HepG2 (cell line): ENCODE measurements around the gene IL22RA1. TPM values are rescaled to one million over a fixed set of nuclear protein-coding genes. Genes with fewer than 3 reads are reported as not detected.

Experiments used
- DNMT3B ChIP-seq: conservative IDR thresholded peaks from 2 replicates; pipeline ENCODE4 v1.6.1; 2016; ENCODE audit warnings: missing biosample characterization, control low read depth
- MED13 ChIP-seq: sonication (generic); formaldehyde crosslinking; IDR thresholded peaks from 2 replicates; pipeline ENCODE4 v1.5.0; 2020; ENCODE audit warnings: missing genetic modification reagents
- PLRG1 ChIP-seq: fragments of 450-650 bp; conservative IDR thresholded peaks from 2 replicates; pipeline ENCODE4 v1.6.1; 2016
- POLR2A ChIP-seq, 2 experiments: IDR thresholded peaks; 2 replicates each; pipeline ENCODE4 v1.6.1; 2011; ENCODE audit warnings: low read depth in 2 of 2, low read length in 2 of 2, mild to moderate bottlenecking in 1 of 2, moderate library complexity in 1 of 2; ENCODE audit not compliant: insufficient read depth in 1 of 2
- SOX5 ChIP-seq: IDR thresholded peaks from 2 replicates; pipeline ENCODE4 v1.6.1; 2016; ENCODE audit warnings: borderline replicate concordance
- ZFP36 ChIP-seq: fragments of 150-350 bp; IDR thresholded peaks from 2 replicates; pipeline ENCODE4 v1.6.1; 2018; ENCODE audit warnings: borderline replicate concordance, low read length, low read depth; ENCODE audit not compliant: partially characterized antibody
- ZFY ChIP-seq: sonication (generic); formaldehyde crosslinking; IDR thresholded peaks from 2 replicates; pipeline ENCODE4 v1.4.0; 2020; ENCODE audit warnings: missing genetic modification reagents
- ZMAT3 ChIP-seq: sonication (generic); formaldehyde crosslinking; conservative IDR thresholded peaks from 2 replicates; pipeline ENCODE4 v1.7.0; 2021; ENCODE audit warnings: missing genetic modification reagents
- ZNF775 ChIP-seq: sonication (generic); formaldehyde crosslinking; IDR thresholded peaks from 2 replicates; pipeline ENCODE4 v1.4.0; 2020; ENCODE audit warnings: missing genetic modification reagents, mild to moderate bottlenecking, moderate library complexity, borderline replicate concordance
- polyA plus RNA-seq, 8 experiments: library from polyadenylated mRNA; depleted of rRNA in 3 of 8; stranded (reverse) in 7 of 8; unstranded in 1 of 8; fragments of >200 nt; fragmentation: Illumina TruSeq in 4 of 8; extraction: Trizol in 4 of 8; gene quantifications; 2 replicates each; pipeline versions ENCODE4 v1.2.1 to v1.2.3, GENCODE V29; 2011 to 2016; ENCODE audit warnings: low read depth in 4 of 8, missing spikeins in 1 of 8, mixed read lengths in 1 of 8; ENCODE audit not compliant: insufficient read depth in 1 of 8
- total RNA-seq, 5 experiments: library from RNA; depleted of rRNA; stranded (reverse); fragments of >200 nt; fragmentation: Illumina TruSeq; extraction: Trizol; gene quantifications; 2 replicates each; pipeline ENCODE4 v1.2.3, GENCODE V29; 2016; ENCODE audit warnings: low read depth in 1 of 5
- TF ChIP-seq, protein P1 (sequence below): sonication (generic); formaldehyde crosslinking; IDR thresholded peaks from 2 replicates; pipeline ENCODE4 v1.4.0; 2020; ENCODE audit warnings: mild to moderate bottlenecking, missing genetic modification reagents
- TF ChIP-seq, protein P2 (sequence below): sonication (generic); formaldehyde crosslinking; conservative IDR thresholded peaks from 2 replicates; pipeline ENCODE4 v1.4.0; 2020; ENCODE audit warnings: missing genetic modification reagents
- TF ChIP-seq, protein P3 (sequence below): sonication (generic); formaldehyde crosslinking; IDR thresholded peaks from 2 replicates; pipeline ENCODE4 v1.4.0; 2020; ENCODE audit warnings: mild to moderate bottlenecking, missing genetic modification reagents
- TF ChIP-seq, protein P4 (sequence below): sonication (generic); formaldehyde crosslinking; IDR thresholded peaks from 2 replicates; pipeline ENCODE4 v1.4.0; 2020; ENCODE audit warnings: missing genetic modification reagents

IL22RA1 gene
- total and polyA plus RNA-seq, 2 of the 13 experiments (the other 11 are each of a cell fraction or from before 2014, with no cell fraction given): 4.4 to 10.2 TPM

DNA sequence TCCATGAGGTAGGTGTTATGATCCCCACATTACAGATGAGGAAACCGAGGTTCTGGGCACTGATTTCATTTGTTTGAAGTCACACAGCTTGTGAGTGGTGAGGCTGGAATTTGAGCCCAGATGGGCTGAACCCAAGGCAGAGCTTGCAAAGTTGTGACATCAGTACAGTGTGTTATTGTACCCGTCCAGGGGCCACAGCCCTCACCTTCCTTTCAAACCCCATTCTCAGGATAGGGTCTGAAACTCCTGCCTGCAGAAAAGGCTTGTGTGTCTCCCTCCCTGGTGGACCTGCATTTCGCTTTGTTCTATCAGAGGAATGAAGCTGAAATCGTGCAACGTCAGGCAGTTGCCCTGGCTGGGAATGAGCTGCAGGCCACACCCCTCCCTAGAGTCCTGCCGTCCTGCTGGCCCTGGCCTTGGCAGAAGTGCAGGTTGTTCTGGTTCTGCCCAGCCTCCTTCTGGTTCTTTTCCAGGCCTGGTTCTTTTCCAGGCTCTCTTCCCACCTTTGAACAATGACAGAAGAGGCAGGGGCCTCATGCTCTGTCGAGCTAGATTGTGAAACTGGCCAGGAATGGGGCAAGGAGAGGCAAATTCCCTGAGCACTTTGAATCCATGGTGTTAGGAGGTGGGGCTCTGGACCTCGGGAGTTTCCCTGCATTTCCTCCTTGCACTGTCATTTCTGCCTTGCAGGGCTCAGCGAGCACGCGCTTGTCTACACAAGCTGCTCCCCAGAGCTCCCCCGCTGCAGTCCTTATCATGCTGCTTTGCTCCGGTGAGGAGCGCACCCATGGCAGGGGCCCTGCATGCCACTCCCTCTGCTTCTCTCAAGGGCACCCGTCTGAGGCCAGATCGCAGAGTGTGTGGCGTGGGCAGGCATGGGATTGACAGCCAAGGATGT, 22.8 kb downstream of the IL22RA1 start (continued):
- TF ChIP-seq, protein P1, sequence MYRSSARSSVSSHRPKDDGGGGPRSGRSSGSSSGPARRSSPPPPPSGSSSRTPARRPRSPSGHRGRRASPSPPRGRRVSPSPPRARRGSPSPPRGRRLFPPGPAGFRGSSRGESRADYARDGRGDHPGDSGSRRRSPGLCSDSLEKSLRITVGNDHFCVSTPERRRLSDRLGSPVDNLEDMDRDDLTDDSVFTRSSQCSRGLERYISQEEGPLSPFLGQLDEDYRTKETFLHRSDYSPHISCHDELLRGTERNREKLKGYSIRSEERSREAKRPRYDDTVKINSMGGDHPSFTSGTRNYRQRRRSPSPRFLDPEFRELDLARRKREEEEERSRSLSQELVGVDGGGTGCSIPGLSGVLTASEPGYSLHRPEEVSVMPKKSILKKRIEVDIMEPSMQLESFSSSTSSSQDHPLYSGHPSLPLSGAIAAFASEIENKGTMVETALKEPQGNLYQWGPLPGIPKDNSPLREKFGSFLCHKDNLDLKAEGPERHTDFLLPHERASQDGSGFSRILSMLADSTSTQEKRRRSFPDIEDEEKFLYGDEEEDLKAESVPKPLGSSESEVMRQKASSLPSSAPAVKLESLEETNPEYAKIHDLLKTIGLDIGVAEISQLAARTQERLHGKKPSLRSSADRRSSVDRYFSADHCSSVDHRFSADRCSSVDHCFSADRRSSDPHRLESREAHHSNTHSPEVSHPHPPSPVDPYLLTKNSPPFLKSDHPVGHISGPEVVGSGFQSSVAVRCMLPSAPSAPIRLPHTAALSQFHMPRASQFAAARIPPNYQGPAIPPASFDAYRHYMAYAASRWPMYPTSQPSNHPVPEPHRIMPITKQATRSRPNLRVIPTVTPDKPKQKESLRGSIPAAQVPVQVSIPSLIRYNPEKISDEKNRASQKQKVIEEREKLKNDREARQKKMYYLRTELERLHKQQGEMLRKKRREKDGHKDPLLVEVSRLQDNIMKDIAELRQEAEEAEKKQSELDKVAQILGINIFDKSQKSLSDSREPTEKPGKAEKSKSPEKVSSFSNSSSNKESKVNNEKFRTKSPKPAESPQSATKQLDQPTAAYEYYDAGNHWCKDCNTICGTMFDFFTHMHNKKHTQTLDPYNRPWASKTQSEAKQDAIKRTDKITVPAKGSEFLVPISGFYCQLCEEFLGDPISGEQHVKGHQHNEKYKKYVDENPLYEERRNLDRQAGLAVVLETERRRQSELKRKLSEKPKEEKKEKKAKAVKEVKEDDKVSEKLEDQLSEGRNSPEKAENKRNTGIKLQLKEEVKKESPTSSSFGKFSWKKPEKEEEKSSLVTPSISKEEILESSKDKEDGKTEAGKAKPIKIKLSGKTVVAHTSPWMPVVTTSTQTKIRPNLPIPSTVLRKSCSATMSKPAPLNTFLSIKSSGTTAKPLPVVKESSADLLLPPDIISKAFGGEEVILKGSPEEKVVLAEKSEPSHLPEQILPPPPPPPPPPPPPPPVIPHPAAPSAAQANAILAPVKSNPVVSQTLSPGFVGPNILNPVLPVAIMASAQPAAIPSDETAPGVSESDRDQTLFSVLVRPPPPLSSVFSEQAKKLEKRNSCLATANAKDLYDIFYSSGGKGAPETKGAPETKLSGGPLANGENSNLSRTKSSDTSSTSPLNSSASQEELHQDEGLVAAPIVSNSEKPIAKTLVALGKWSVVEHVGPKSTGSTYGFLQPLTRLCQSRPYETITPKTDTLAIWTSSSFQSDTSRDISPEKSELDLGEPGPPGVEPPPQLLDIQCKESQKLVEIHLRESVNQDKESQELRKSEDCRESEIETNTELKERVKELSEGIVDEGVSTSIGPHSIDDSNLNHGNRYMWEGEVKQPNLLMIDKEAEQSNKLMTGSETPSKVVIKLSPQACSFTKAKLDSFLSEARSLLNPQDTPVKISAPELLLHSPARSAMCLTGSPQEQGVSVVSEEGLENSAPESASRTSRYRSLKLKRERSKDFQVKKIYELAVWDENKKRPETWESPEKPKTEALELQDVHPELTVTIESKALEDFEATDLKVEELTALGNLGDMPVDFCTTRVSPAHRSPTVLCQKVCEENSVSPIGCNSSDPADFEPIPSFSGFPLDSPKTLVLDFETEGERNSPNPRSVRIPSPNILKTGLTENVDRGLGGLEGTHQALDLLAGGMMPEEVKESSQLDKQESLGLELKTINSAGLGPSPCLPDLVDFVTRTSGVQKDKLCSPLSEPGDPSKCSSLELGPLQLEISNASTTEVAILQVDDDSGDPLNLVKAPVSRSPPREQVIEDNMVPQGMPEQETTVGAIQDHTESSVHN (CRISPR knock-in tag): no peak
- peak; percentile 36 to 59; a peak in 3 of 4 replicates for TF ChIP-seq POLR2A (IDR thresholded peaks at IDR 0.05; ENCODE audit: insufficient read depth in 1 of 2, low read depth in 2 of 2, low read length in 2 of 2)
- peak; percentile 69; the same call in 1 of the 2 replicates for TF ChIP-seq ZFY (CRISPR knock-in tag)
- no peak for TF ChIP-seq ZFP36
- 0 out of 2 replicates have a peak, but pooled peaks have one; percentile 39 for TF ChIP-seq ZNF775 (CRISPR knock-in tag)
- TF ChIP-seq, protein P2, sequence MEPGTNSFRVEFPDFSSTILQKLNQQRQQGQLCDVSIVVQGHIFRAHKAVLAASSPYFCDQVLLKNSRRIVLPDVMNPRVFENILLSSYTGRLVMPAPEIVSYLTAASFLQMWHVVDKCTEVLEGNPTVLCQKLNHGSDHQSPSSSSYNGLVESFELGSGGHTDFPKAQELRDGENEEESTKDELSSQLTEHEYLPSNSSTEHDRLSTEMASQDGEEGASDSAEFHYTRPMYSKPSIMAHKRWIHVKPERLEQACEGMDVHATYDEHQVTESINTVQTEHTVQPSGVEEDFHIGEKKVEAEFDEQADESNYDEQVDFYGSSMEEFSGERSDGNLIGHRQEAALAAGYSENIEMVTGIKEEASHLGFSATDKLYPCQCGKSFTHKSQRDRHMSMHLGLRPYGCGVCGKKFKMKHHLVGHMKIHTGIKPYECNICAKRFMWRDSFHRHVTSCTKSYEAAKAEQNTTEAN: peak; percentile 10; the same call in 1 of the 2 replicates
- TF ChIP-seq PLRG1: no peak
- TF ChIP-seq ZMAT3 (CRISPR knock-in tag): peak; percentile 39
- TF ChIP-seq MED13 (CRISPR knock-in tag): no peak
- TF ChIP-seq, protein P3, sequence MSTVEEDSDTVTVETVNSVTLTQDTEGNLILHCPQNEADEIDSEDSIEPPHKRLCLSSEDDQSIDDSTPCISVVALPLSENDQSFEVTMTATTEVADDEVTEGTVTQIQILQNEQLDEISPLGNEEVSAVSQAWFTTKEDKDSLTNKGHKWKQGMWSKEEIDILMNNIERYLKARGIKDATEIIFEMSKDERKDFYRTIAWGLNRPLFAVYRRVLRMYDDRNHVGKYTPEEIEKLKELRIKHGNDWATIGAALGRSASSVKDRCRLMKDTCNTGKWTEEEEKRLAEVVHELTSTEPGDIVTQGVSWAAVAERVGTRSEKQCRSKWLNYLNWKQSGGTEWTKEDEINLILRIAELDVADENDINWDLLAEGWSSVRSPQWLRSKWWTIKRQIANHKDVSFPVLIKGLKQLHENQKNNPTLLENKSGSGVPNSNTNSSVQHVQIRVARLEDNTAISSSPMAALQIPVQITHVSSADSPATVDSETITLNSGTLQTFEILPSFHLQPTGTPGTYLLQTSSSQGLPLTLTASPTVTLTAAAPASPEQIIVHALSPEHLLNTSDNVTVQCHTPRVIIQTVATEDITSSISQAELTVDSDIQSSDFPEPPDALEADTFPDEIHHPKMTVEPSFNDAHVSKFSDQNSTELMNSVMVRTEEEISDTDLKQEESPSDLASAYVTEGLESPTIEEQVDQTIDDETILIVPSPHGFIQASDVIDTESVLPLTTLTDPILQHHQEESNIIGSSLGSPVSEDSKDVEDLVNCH (CRISPR knock-in tag): no peak
- TF ChIP-seq DNMT3B (CRISPR knock-in tag): no peak
- TF ChIP-seq, protein P4, sequence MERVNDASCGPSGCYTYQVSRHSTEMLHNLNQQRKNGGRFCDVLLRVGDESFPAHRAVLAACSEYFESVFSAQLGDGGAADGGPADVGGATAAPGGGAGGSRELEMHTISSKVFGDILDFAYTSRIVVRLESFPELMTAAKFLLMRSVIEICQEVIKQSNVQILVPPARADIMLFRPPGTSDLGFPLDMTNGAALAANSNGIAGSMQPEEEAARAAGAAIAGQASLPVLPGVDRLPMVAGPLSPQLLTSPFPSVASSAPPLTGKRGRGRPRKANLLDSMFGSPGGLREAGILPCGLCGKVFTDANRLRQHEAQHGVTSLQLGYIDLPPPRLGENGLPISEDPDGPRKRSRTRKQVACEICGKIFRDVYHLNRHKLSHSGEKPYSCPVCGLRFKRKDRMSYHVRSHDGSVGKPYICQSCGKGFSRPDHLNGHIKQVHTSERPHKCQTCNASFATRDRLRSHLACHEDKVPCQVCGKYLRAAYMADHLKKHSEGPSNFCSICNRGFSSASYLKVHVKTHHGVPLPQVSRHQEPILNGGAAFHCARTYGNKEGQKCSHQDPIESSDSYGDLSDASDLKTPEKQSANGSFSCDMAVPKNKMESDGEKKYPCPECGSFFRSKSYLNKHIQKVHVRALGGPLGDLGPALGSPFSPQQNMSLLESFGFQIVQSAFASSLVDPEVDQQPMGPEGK (CRISPR knock-in tag): 0 out of 2 replicates have a peak, but pooled peaks have one; percentile 26
- peak; percentile 67 for TF ChIP-seq SOX5 (CRISPR knock-in tag)
